ENCODE results near the gene CST3.

DNA sequence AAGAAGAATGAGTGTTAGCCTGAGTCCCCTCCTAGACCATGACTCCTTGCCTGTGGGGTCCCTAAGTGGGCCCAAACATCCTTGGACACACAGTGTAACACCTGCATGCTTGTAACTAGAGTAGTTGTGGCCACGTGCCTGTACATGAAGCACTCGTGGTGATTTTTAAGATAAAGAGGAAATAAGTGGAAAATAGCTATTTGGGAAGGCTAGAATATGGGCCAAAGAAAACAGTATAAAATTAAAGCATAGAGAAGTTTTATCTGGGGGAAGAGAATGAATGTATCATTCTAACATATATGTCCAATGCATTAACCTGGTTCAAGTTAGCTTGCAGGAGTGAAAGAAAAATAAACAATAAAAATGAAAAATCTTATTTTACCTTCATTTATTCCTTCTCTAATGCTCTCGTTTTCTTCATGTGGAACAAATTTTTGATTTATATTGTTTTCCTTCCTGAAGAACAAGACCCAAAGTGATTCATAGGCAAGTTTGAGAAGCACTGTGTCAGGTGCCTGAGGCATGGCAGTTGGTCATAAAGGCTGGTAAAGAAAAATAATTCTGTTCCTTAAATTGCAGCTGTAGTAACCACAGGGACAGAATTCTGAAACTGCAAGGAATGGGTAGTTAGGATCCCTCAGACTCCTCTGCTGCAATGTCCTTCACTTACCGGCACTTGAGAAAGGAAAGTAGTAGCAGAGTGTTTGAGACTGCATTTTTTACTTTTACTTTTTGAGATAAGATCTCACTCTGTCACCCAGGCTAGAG, 8.5 kb upstream of the CST3 start:
- TF ChIP-seq EZH2phosphoT487 (IDR thresholded peaks at IDR 0.05; ENCODE audit: insufficient read depth, low read depth) (no peak), EZH2 (IDR thresholded peaks at IDR 0.05; ENCODE audit: insufficient read depth, poor library complexity, severe bottlenecking) (no peak)

Measured in GM23248 (cell line).